Sigmoid colon (tissue), 4 donors: ENCODE data around the gene FRYL.

Experiments used
- EP300 ChIP-seq, 4 donors: sonication (generic); formaldehyde crosslinking; IDR thresholded peaks; one replicate each; pipeline ENCODE4 v1.6.1; 2017; ENCODE audit warnings: antibody characterized with exemption in 4 of 4
- POLR2AphosphoS5 ChIP-seq, 4 donors: sonication (generic); formaldehyde crosslinking; IDR thresholded peaks; one replicate each; pipeline ENCODE4 v1.6.1; 2017; ENCODE audit warnings: antibody characterized with exemption in 4 of 4

GRCh38 chr4:48594180-48594579 is 185.9 kb downstream of the FRYL start:
- TF ChIP-seq EP300 (IDR thresholded peaks at IDR 0.05) (no peak), POLR2AphosphoS5 (IDR thresholded peaks at IDR 0.05) (no peak)
